ENCODE measurements around the gene CDKN1C. TPM values are rescaled to one million over a fixed set of nuclear protein-coding genes. Genes with fewer than 3 reads are reported as not detected.

The CDKN1C gene
- total RNA-seq, 1 experiment from 2014 or later, result 12.9 TPM

DNA sequence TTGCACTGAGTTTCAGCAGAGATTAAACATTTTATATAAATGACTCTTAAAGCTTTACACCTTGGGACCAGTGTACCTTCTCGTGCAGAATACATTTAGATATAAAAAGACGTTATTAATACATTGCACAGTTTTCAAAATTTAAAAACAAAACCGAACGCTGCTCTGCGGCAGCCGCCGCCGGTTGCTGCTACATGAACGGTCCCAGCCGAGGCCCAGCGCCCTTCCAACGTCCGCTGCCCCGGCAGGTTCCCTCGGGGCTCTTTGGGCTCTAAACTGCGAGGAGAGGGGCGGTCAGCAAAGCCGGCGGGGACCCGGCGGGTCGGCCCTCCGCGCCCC is 2.0 kb downstream of the CDKN1C start:
- Histone ChIP-seq H3K4me3 (ENCODE audit: low read length) (peak overlapping the region; percentile 18; the same call in 1 of the 2 replicates), H3K27ac (ENCODE audit: low read length) (no peak overlapping the region), H3K4me2 (ENCODE audit: low read length) (peak overlapping the region; percentile 78), H3K9me2 (replicated peaks; ENCODE audit: low read length) (no peaks in the 10 kb centered on the region), H3F3A (ENCODE audit: low read length, unreplicated experiment) (no peaks in the 10 kb centered on the region), H3K9me3 (ENCODE audit: low read length) (no peaks in the 10 kb centered on the region), H3K9ac (ENCODE audit: low read length) (no peak overlapping the region), H3K4me1 (ENCODE audit: insufficient read depth, low read length) (peaks cover 5% of the 10 kb centered on the region; the same call in 1 of the 2 replicates), H3K79me2 (ENCODE audit: low read length) (no peaks in the 10 kb centered on the region), H2AFZ (ENCODE audit: low read length) (no peak overlapping the region), H3K36me3 (ENCODE audit: low read depth, low read length) (no peaks in the 10 kb centered on the region), H3K27me3 (ENCODE audit: low read length) (no peaks in the 10 kb centered on the region), H4K20me1 (ENCODE audit: low read length) (no peaks in the 10 kb centered on the region)
- DNase-seq (no peak), ATAC-seq (no peak)
- intact Hi-C loops (cut with micrococcal nuclease), result loop anchor here (10.0 kb wide), 1 partner anchor 459 kb away; no protein-coding TSS in a partner anchor
- ChIA-PET POLR2A (ENCODE audit: unreplicated experiment) (no interaction called here), CTCF (no interaction called here)
- TF ChIP-seq, protein P1, sequence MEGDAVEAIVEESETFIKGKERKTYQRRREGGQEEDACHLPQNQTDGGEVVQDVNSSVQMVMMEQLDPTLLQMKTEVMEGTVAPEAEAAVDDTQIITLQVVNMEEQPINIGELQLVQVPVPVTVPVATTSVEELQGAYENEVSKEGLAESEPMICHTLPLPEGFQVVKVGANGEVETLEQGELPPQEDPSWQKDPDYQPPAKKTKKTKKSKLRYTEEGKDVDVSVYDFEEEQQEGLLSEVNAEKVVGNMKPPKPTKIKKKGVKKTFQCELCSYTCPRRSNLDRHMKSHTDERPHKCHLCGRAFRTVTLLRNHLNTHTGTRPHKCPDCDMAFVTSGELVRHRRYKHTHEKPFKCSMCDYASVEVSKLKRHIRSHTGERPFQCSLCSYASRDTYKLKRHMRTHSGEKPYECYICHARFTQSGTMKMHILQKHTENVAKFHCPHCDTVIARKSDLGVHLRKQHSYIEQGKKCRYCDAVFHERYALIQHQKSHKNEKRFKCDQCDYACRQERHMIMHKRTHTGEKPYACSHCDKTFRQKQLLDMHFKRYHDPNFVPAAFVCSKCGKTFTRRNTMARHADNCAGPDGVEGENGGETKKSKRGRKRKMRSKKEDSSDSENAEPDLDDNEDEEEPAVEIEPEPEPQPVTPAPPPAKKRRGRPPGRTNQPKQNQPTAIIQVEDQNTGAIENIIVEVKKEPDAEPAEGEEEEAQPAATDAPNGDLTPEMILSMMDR (conservative IDR thresholded peaks at IDR 0.05; ENCODE audit: low read depth, low read length), result no peak
- no TSS peak for BruUV-seq (replicated peaks)

GRCh38 chr11:2882396-2883110 is 3.0 kb downstream of the CDKN1C start:
- Histone ChIP-seq H2AFZ (ENCODE audit: low read length) (no peak overlapping the region), H3K27me3 (ENCODE audit: low read length) (no peaks in the 10 kb centered on the region), H3K9me2 (replicated peaks; ENCODE audit: low read length) (no peaks in the 10 kb centered on the region), H3F3A (ENCODE audit: low read length, unreplicated experiment) (no peaks in the 10 kb centered on the region), H3K4me3 (ENCODE audit: low read length) (no peak overlapping the region), H3K9me3 (ENCODE audit: low read length) (no peaks in the 10 kb centered on the region), H3K4me2 (ENCODE audit: low read length) (no peak overlapping the region), H3K4me1 (ENCODE audit: insufficient read depth, low read length) (peaks cover 5% of the 10 kb centered on the region; the same call in 1 of the 2 replicates), H3K27ac (ENCODE audit: low read length) (no peak overlapping the region), H3K79me2 (ENCODE audit: low read length) (no peaks in the 10 kb centered on the region), H3K36me3 (ENCODE audit: low read depth, low read length) (no peaks in the 10 kb centered on the region), H4K20me1 (ENCODE audit: low read length) (no peaks in the 10 kb centered on the region), H3K9ac (ENCODE audit: low read length) (no peak overlapping the region)
- no peak for ATAC-seq
- POLR2A ChIA-PET (ENCODE audit: unreplicated experiment), result no interaction called here
- TF ChIP-seq EZH2phosphoT487 (IDR thresholded peaks at IDR 0.05; ENCODE audit: borderline replicate concordance, low read length) (no peak), EZH2 (IDR thresholded peaks at IDR 0.05; ENCODE audit: low read length, unreplicated experiment) (no peak)
- TF ChIP-seq, protein P1 (conservative IDR thresholded peaks at IDR 0.05; ENCODE audit: low read depth, low read length), result no peak
- intact Hi-C loops (cut with micrococcal nuclease), result loop anchor here (10.0 kb wide), 1 partner anchor 458 kb away; no protein-coding TSS in a partner anchor
- CTCF ChIA-PET, result no interaction called here
- DNase-seq, result no peak
- BruUV-seq (replicated peaks), result no TSS peak

DNA sequence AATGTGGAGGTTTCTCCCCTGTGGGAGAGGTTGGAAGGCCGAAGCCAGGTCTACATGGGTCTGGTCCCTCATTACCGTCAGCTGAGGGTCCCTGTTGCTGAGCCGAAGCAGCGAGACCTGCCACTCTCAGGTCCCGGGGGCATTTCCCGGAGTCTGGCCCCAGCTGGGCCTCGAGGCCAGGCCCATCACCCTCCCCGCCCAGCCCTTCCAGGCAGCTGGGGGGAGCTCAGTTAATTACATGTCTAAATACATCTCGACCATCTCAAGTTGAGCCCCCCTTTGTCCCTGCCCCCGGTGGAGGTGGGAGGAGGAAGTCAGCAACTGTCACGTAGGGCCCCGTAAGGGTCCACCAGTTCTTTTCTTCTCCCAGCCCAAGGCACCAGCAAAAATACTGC is 3.6 kb downstream of the CDKN1C start:
- Histone ChIP-seq H3K79me2 (ENCODE audit: low read length) (no peaks in the 10 kb centered on the region), H4K20me1 (ENCODE audit: low read length) (no peaks in the 10 kb centered on the region), H3F3A (ENCODE audit: low read length, unreplicated experiment) (no peaks in the 10 kb centered on the region), H3K4me2 (ENCODE audit: low read length) (no peak overlapping the region), H3K9ac (ENCODE audit: low read length) (no peak overlapping the region), H3K36me3 (ENCODE audit: low read depth, low read length) (no peaks in the 10 kb centered on the region), H3K9me2 (replicated peaks; ENCODE audit: low read length) (no peaks in the 10 kb centered on the region), H2AFZ (ENCODE audit: low read length) (no peak overlapping the region), H3K27me3 (ENCODE audit: low read length) (no peaks in the 10 kb centered on the region), H3K9me3 (ENCODE audit: low read length) (no peaks in the 10 kb centered on the region), H3K27ac (ENCODE audit: low read length) (no peak overlapping the region), H3K4me3 (ENCODE audit: low read length) (no peak overlapping the region), H3K4me1 (ENCODE audit: insufficient read depth, low read length) (peaks cover 5% of the 10 kb centered on the region; the same call in 1 of the 2 replicates)
- BruUV-seq (replicated peaks), result no TSS peak
- ChIA-PET CTCF (no interaction called here), POLR2A (ENCODE audit: unreplicated experiment) (no interaction called here)
- TF ChIP-seq EZH2phosphoT487 (IDR thresholded peaks at IDR 0.05; ENCODE audit: borderline replicate concordance, low read length) (no peak), EZH2 (IDR thresholded peaks at IDR 0.05; ENCODE audit: low read length, unreplicated experiment) (no peak)
- TF ChIP-seq, protein P1 (conservative IDR thresholded peaks at IDR 0.05; ENCODE audit: low read depth, low read length), result no peak
- intact Hi-C loops (cut with micrococcal nuclease), result loop anchor here (10.0 kb wide), 1 partner anchor 457 kb away; no protein-coding TSS in a partner anchor
- no peak for ATAC-seq
- DNase-seq, result no peak
